SU-DHL-6 (cell line): ENCODE measurements around the gene SAMD1.
A peak's percentile ranks its signal among the peaks of the same experiment; 100 is the strongest.

ENCODE experiments used
- H2AFZ ChIP-seq: fragments of 200-600 bp; sonication (generic); 2 replicates; pipeline ENCODE4 v1.6.1; 2014; ENCODE audit warnings: low read depth, mild to moderate bottlenecking, moderate library complexity, mixed read lengths, antibody characterized with exemption, low read length; ENCODE audit not compliant: severe bottlenecking
- H3F3A ChIP-seq: fragments of 200-600 bp; shearing (Covaris generic); 2 replicates; pipeline ENCODE4 v1.6.0; 2016; ENCODE audit warnings: antibody characterized with exemption, mild to moderate bottlenecking; ENCODE audit not compliant: insufficient read depth
- H3K27ac ChIP-seq: fragments of 200-600 bp; sonication (generic); 2 replicates; pipeline ENCODE4 v1.5.1; 2016; ENCODE audit warnings: low read depth, mild to moderate bottlenecking, low read length, moderate library complexity, mixed read lengths
- H3K27me3 ChIP-seq: fragments of 200-600 bp; sonication (generic), shearing (Covaris generic); 2 replicates; pipeline ENCODE4 v1.6.0; 2014; ENCODE audit warnings: mild to moderate bottlenecking, low read length
- H3K36me3 ChIP-seq: fragments of 200-600 bp; sonication (generic); 2 replicates; pipeline ENCODE4 v1.6.1; 2014; ENCODE audit warnings: mild to moderate bottlenecking, low read length, mixed read lengths
- H3K4me2 ChIP-seq: fragments of 300-600, 200-600 bp; shearing (Covaris generic), sonication (generic); 2 replicates; pipeline ENCODE4 v1.6.0; 2014; ENCODE audit warnings: low read length, low read depth, mild to moderate bottlenecking; ENCODE audit not compliant: poor library complexity, severe bottlenecking
- H3K4me3 ChIP-seq: fragments of 200-600 bp; sonication (generic); 2 replicates; pipeline ENCODE4 v1.5.1; 2014; ENCODE audit warnings: antibody characterized with exemption, low read length, mild to moderate bottlenecking, mixed read lengths; ENCODE audit not compliant: insufficient read depth, poor library complexity, severe bottlenecking
- H3K79me2 ChIP-seq: fragments of 200-600 bp; sonication (generic); 2 replicates; pipeline ENCODE4 v1.6.1; 2014; ENCODE audit warnings: mild to moderate bottlenecking, low read length, moderate library complexity; ENCODE audit not compliant: insufficient read depth
- H3K9ac ChIP-seq: fragments of 200-600 bp; sonication (generic); 2 replicates; pipeline ENCODE4 v1.7.0; 2014; ENCODE audit warnings: mild to moderate bottlenecking, low read length
- H3K9me2 ChIP-seq: fragments of 200-600 bp; sonication (generic); replicated peaks from 2 replicates; pipeline ENCODE4 v1.6.1; 2014; ENCODE audit warnings: low read length; ENCODE audit not compliant: insufficient read depth
- H3K9me3 ChIP-seq: fragments of 200-600 bp; sonication (generic); 2 replicates; pipeline ENCODE4 v1.6.1; 2014; ENCODE audit warnings: low read length, mixed read lengths; ENCODE audit not compliant: insufficient read depth
- H4K20me1 ChIP-seq: fragments of 200-600 bp; sonication (generic); 2 replicates; pipeline ENCODE4 v1.6.1; 2014; ENCODE audit warnings: low read depth, mild to moderate bottlenecking, antibody characterized with exemption, low read length, moderate library complexity, mixed read lengths
- CTCF ChIP-seq: fragments of 200-600 bp; sonication (generic); IDR thresholded peaks from one replicate; pipeline ENCODE4 v1.5.1; 2017; ENCODE audit warnings: antibody characterized with exemption, mild to moderate bottlenecking, low read length, moderate library complexity; ENCODE audit not compliant: insufficient read depth, poor library complexity, severe bottlenecking
- EZH2phosphoT487 ChIP-seq: fragments of 200-600 bp; sonication (generic), shearing (Covaris generic); conservative IDR thresholded peaks from 2 replicates; pipeline ENCODE4 v1.6.1; 2018; ENCODE audit warnings: mild to moderate bottlenecking, antibody characterized with exemption, low read length, moderate library complexity, mixed read lengths

The SAMD1 gene

GRCh38 chr19:14114439-14114838 lies 23.9 kb upstream of the SAMD1 start:
- Histone ChIP-seq H3K4me3 (no peak overlapping the region), H3K79me2 (peaks cover 34% of the 10 kb centered on the region), H3K9me3 (no peaks in the 10 kb centered on the region), H3K27me3 (no peaks in the 10 kb centered on the region), H3K36me3 (no peaks in the 10 kb centered on the region), H3F3A (peaks cover 11% of the 10 kb centered on the region), H2AFZ (no peak overlapping the region), H3K9ac (no peak overlapping the region), H3K9me2 (no peaks in the 10 kb centered on the region), H3K4me2 (no peak overlapping the region), H4K20me1 (0 out of 2 replicates have a peak, but pooled peaks cover 3% of the 10 kb centered on the region), H3K27ac (no peak overlapping the region)
- TF ChIP-seq CTCF (no peak), EZH2phosphoT487 (no peak)

- Histone ChIP-seq H3K9me2 (no peaks in the 10 kb centered on the region), H3K36me3 (no peaks in the 10 kb centered on the region), H3K9ac (no peak overlapping the region), H3K9me3 (no peaks in the 10 kb centered on the region), H3K27ac (no peak overlapping the region), H2AFZ (no peak overlapping the region), H3K27me3 (no peaks in the 10 kb centered on the region), H3K4me2 (no peak overlapping the region), H3K79me2 (peaks cover 34% of the 10 kb centered on the region), H3K4me3 (no peak overlapping the region), H4K20me1 (0 out of 2 replicates have a peak, but pooled peaks cover 3% of the 10 kb centered on the region), H3F3A (peaks cover 5% of the 10 kb centered on the region)
- TF ChIP-seq EZH2phosphoT487, result no peak
- TF ChIP-seq CTCF, result peak; percentile 36
Observed at GRCh38 chr19:14113762-14114414, 23.3 kb upstream of the SAMD1 start.

GRCh38 chr19:14112809-14113385 lies 22.3 kb upstream of the SAMD1 start:
- Histone ChIP-seq H3K4me3 (no peak overlapping the region), H3K27me3 (no peaks in the 10 kb centered on the region), H3K4me2 (no peak overlapping the region), H3K9ac (no peak overlapping the region), H3K36me3 (no peaks in the 10 kb centered on the region), H2AFZ (no peak overlapping the region), H4K20me1 (0 out of 2 replicates have a peak, but pooled peaks cover 3% of the 10 kb centered on the region), H3K79me2 (peaks cover 34% of the 10 kb centered on the region), H3K27ac (no peak overlapping the region), H3K9me3 (no peaks in the 10 kb centered on the region), H3K9me2 (no peaks in the 10 kb centered on the region), H3F3A (no peaks in the 10 kb centered on the region)
- TF ChIP-seq CTCF (no peak), EZH2phosphoT487 (no peak)
